Activated CD8-positive, alpha-beta memory T cell treated with anti-CD3 and anti-CD28 coated beads, Interleukin-2, amount 10 ng/mL, durations not matched to agents 7 days and 5 days (primary cell): ENCODE data around the gene ARMC8. TPM values are rescaled to one million over a fixed set of nuclear protein-coding genes. Genes with fewer than 3 reads are reported as not detected.
"Not testable (repeated sequence)": the region's sequence is repeated elsewhere in the genome, so short reads cannot be mapped to it uniquely, and the experiment has no call there.

ENCODE experiments used
- ATAC-seq: fragments of 150-1000 bp; cut with Tn5 transposase; one replicate; pipeline ENCODE4 v1.10.0; 2021; ENCODE audit warnings: moderate library complexity
- CTCF ChIA-PET: fragments of 350-600 bp; sonication (Branson Sonifier 250); formaldehyde crosslinking; loops from one replicate; lab custom pipeline; 2021; ENCODE audit warnings: antibody characterized with exemption; lab: Charles Lee
- DNase-seq: peaks from one replicate; pipeline ENCODE4 v3.0.0-alpha.2; 2020
- H3K27ac Mint-ChIP-seq: one replicate; pipeline ENCODE4 v1.8.0; 2021; ENCODE audit warnings: mild to moderate bottlenecking, mixed read lengths
- H3K27me3 Mint-ChIP-seq: one replicate; pipeline ENCODE4 v1.8.0; 2021; ENCODE audit warnings: mixed read lengths
- H3K36me3 Mint-ChIP-seq: one replicate; pipeline ENCODE4 v1.8.0; 2021; ENCODE audit warnings: mild to moderate bottlenecking, mixed read lengths
- H3K4me1 Mint-ChIP-seq: one replicate; pipeline ENCODE4 v1.8.0; 2021; ENCODE audit warnings: mixed read lengths
- H3K4me3 Mint-ChIP-seq: one replicate; pipeline ENCODE4 v1.8.0; 2021; ENCODE audit warnings: mild to moderate bottlenecking, moderate library complexity, mixed read lengths
- H3K9me3 Mint-ChIP-seq: one replicate; pipeline ENCODE4 v1.8.0; 2022; ENCODE audit warnings: low read depth, mixed read lengths
- total RNA-seq, 2 experiments: library from RNA; stranded (reverse); gene quantifications; one replicate each; pipeline ENCODE4 v1.2.3, GENCODE V29; 2021

ARMC8 gene, protein sequence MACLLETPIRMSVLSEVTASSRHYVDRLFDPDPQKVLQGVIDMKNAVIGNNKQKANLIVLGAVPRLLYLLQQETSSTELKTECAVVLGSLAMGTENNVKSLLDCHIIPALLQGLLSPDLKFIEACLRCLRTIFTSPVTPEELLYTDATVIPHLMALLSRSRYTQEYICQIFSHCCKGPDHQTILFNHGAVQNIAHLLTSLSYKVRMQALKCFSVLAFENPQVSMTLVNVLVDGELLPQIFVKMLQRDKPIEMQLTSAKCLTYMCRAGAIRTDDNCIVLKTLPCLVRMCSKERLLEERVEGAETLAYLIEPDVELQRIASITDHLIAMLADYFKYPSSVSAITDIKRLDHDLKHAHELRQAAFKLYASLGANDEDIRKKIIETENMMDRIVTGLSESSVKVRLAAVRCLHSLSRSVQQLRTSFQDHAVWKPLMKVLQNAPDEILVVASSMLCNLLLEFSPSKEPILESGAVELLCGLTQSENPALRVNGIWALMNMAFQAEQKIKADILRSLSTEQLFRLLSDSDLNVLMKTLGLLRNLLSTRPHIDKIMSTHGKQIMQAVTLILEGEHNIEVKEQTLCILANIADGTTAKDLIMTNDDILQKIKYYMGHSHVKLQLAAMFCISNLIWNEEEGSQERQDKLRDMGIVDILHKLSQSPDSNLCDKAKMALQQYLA
- 10 to 100 TPM; 48.4 to 54.3 TPM for total RNA-seq

DNA sequence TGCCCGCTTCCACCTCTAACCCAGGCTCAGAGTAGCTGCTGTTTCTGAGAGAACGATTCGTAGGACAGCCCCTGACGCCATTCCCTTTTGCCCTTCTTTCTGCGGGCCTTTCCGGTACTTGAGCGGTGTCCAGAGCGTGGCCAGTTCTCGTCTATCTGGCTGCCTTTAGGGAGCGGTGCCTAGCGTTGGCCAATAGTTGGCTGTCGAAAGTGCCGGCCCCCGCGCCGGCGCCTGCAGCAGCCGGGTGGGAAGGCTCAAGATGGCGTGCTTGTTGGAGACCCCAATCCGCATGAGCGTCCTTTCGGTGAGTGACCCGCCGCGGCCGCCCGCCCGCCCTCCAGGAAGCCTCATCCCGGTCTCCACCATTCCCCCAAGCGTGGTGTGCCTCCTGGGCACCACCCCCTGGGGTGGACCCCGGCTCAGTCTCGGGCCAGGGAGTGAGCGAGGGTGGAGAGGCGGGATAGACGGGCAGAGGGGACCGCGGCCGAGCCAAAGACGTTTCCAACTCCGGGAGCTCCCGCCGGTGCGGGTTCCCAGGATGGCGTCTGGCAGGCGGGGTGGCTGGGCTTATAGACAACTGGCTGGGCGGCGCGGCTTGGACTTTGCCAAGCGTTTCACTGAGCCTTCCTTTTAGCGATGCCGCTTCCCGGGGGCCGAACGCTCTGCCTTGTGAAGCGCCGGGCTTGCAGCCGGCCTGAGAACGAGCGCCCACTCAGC, at the start of gene ARMC8:
TSS of gene ARMC8 (plus strand) at position 6 of the 717 bp plus-strand sequence. CDS start at position 260, 254 bp downstream.
- no peaks in the 10 kb centered on the region for H3K9me3 Mint-ChIP-seq
- CTCF ChIA-PET = interaction anchor here (1.3 to 2.5 kb wide), 5 partner anchors 11 to 160 kb away, joined by 4 to 15 read pairs (median 5); partner anchors contain the start of genes DBR1 and NME9
- ATAC-seq (peak; percentile 77), DNase-seq (no peak)
- H3K27me3 Mint-ChIP-seq = peaks cover 17% of the 10 kb centered on the region
- H3K4me1 Mint-ChIP-seq = peaks cover 33% of the 10 kb centered on the region
- H3K4me3 Mint-ChIP-seq = peak within 1 kb of the TSS; percentile 85
- H3K36me3 Mint-ChIP-seq = peaks cover 8% of the 10 kb centered on the region
- peak within 1 kb of the TSS; percentile 97 for H3K27ac Mint-ChIP-seq

DNA sequence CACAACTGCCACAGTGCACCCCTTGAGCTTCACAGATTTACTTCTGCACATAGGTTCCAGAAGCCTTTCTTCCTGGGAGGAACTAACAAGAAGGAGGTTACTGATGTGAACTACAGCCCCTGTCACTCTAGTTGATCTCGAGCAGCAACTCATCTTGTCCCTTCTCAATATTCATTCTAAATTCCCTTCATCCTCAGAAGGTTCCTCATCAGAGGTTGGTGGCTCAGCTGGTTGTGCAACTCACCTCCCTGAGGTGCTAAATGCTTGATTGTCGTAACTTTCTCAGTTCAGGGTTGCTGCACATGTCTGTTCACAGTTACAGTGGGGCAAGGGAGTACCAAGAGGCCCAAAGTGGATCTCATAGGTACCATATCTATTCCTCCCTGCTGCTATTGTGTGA, 49.2 kb upstream of the ARMC8 start:
- no peak for DNase-seq
- Mint-ChIP-seq H3K4me1 (peaks cover 2% of the 10 kb centered on the region), H3K27ac (no peak overlapping the region), H3K4me3 (no peak overlapping the region), H3K36me3 (no peaks in the 10 kb centered on the region), H3K27me3 (peaks cover 39% of the 10 kb centered on the region), H3K9me3 (no peaks in the 10 kb centered on the region)
- no peak for ATAC-seq
- CTCF ChIA-PET = no interaction called here

DNA sequence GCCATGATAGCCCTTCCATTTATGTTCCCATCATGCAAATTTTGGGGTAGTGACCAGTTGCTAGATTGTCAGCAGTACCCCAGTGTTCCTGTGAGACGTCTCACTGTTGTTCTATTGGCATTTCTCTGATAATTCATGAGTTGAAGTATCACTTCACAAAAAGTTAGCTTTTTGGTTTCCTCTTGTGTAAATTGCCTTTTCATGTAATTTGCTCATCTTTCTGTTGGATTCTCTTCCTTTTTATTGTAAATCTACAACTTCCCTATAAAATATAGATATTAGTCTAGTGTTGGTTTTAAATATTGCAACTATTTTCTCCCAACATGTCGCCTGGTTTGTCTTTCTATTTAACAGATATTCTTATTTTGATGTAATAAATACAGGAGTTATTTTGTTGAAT, 47.4 kb upstream of the ARMC8 start:
- peaks cover 46% of the 10 kb centered on the region for H3K27me3 Mint-ChIP-seq
- H3K4me1 Mint-ChIP-seq = peaks cover 2% of the 10 kb centered on the region
- H3K4me3 Mint-ChIP-seq = no peak overlapping the region
- ATAC-seq (no peak), DNase-seq (no peak)
- CTCF ChIA-PET = no interaction called here
- no peaks in the 10 kb centered on the region for H3K36me3 Mint-ChIP-seq
- no peaks in the 10 kb centered on the region for H3K9me3 Mint-ChIP-seq
- H3K27ac Mint-ChIP-seq = no peak overlapping the region

DNA sequence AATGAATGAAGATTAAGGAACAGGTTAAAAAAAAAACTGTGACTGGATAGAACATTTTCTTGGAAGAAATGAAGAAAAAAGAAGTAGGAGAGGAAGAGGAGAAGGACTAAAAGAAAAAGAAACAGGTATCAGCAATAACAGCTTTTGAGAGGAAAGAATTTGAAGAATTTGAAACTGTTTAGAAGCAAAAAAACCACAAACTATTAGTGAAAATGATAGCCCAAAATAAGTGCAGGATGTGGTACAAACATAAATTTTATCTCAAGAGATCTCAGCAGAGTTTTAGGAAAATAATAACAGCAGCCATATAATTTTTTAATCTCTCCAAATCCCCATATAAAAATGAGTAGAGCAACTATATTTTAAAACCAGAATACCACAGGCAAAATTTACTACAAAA, 46.2 kb upstream of the ARMC8 start:
- H3K27ac Mint-ChIP-seq = no peak overlapping the region
- peaks cover 46% of the 10 kb centered on the region for H3K27me3 Mint-ChIP-seq
- no peaks in the 10 kb centered on the region for H3K9me3 Mint-ChIP-seq
- no peaks in the 10 kb centered on the region for H3K36me3 Mint-ChIP-seq
- no peak for ATAC-seq
- CTCF ChIA-PET = no interaction called here
- H3K4me1 Mint-ChIP-seq = peaks cover 2% of the 10 kb centered on the region
- H3K4me3 Mint-ChIP-seq = no peak overlapping the region
- DNase-seq = no peak

DNA sequence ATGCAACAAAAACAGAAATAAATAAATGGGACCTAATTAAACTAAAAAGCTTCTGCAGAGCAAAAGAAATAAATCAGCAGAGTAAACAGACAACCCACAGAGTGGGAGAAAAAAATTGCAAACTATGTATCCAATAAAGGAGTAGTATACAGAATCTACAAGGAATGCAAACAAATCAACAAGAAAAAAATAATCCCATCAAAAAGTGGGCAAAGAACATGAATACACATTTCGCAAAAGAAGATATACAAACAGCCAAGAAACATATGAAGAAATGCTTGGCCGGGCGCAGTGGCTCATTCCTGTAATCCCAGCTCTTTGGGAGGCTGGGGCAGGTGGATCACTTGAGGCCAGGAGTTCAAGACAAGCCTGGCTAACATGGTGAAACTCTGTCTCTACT, 44.9 kb upstream of the ARMC8 start:
- ATAC-seq, H3K4me1 Mint-ChIP-seq: not testable (repeated sequence)

DNA sequence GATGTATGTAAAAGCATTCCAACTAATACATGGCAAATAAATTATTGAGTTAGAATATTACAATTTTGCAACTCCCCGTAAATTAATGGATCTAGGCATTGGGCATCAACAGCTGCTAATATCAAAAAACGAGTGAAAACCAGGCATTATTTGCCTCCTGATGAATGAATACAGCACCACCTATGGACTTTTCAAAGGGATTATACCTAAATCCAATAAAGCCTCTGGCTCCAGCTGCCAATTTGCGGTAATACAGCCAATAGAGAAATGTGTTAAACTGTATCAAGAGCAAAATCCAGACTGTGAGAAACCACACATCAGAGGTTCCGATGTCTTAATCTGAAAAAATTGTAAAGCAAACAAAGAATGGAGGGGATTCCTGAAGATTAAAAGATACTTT, 38.6 kb upstream of the ARMC8 start:
- no peaks in the 10 kb centered on the region for H3K4me1 Mint-ChIP-seq
- H3K4me3 Mint-ChIP-seq = no peak overlapping the region

More for the DNA sequence above, 44.9 kb upstream of the ARMC8 start:
- H3K36me3 Mint-ChIP-seq, CTCF ChIA-PET, DNase-seq, H3K27ac Mint-ChIP-seq, H3K4me3 Mint-ChIP-seq, H3K9me3 Mint-ChIP-seq: not testable (repeated sequence)
- H3K27me3 Mint-ChIP-seq = peaks cover 44% of the 10 kb centered on the region

DNA sequence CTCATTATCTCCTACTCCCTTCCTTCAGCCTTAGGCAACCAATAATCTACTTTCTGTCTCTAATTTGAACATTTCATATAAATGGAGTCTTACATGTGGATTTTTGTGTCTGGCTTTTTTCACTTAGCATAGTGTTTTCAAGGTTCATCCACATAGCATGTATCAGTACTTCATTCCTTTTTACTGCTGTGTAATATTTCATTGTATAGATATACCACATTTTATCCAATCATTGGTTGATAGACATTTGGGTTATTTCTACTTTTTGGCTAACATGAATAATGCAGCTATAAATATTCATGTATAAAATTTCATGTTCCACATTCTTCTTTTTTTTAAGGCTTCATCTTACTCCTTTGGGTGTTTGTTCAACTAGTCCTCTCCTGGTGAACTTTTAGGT, 32.6 kb upstream of the ARMC8 start:
- H3K4me3 Mint-ChIP-seq = no peak overlapping the region
- H3K9me3 Mint-ChIP-seq = peaks cover 5% of the 10 kb centered on the region
- CTCF ChIA-PET = no interaction called here
- peaks cover 2% of the 10 kb centered on the region for H3K27me3 Mint-ChIP-seq
- peaks cover 3% of the 10 kb centered on the region for H3K36me3 Mint-ChIP-seq
- no peak overlapping the region for H3K27ac Mint-ChIP-seq
- no peaks in the 10 kb centered on the region for H3K4me1 Mint-ChIP-seq
- no peak for ATAC-seq
- no peak for DNase-seq

More for the DNA sequence above, 38.6 kb upstream of the ARMC8 start:
- DNase-seq (no peak), ATAC-seq (no peak)
- H3K27ac Mint-ChIP-seq = no peak overlapping the region
- H3K9me3 Mint-ChIP-seq = no peaks in the 10 kb centered on the region
- peaks cover 19% of the 10 kb centered on the region for H3K27me3 Mint-ChIP-seq
- H3K36me3 Mint-ChIP-seq = peaks cover under 1% of the 10 kb centered on the region
- CTCF ChIA-PET = no interaction called here

DNA sequence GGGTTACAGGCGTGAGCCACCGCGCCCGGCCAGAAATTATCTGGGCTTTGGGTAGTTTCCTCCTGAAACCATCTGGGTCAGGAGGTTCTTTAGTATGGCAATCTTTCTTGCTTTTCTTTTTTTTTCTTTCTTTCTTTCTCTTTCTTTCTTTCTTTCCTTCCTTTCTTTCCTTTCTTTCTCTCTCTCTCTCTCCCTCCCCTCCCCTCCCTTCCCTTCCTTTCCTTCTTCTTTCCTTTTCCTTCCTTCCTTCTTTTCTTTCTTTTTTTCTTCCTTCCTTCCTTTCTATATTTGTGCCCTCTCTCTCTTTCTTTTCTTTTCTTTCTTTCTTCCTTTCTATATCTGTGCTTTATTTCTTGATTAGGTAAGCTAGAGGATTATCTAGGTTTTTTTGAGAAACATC, 29.4 kb upstream of the ARMC8 start:
- ATAC-seq (no peak), DNase-seq (no peak)
- Mint-ChIP-seq H3K36me3 (peaks cover 24% of the 10 kb centered on the region), H3K9me3 (peaks cover 5% of the 10 kb centered on the region), H3K27ac (no peak overlapping the region), H3K27me3 (peaks cover 2% of the 10 kb centered on the region), H3K4me3 (no peak overlapping the region), H3K4me1 (no peaks in the 10 kb centered on the region)
- CTCF ChIA-PET = no interaction called here

DNA sequence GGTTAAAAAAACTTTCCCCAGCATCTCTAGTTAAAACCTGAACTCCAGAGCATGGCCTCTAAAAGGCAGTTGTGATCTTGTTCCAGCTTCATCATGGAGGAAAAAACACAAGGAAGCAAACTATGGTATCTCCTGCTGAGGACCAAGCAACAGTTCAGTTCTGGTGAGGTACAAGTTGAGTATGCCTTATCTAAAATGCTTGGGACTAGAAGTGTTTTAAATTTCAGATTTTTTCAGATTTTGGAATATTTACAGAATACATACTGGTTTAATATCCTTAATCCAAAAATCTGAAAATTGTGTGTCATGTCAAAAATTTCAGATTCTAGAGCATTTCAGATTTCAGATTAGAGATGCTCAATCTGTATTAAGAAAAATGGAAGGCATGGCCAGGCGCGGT, 22.0 kb upstream of the ARMC8 start:
- no peaks in the 10 kb centered on the region for H3K9me3 Mint-ChIP-seq
- CTCF ChIA-PET = no interaction called here
- H3K27ac Mint-ChIP-seq = no peak overlapping the region
- H3K27me3 Mint-ChIP-seq = no peaks in the 10 kb centered on the region
- DNase-seq = no peak
- no peak overlapping the region for H3K4me3 Mint-ChIP-seq
- H3K4me1 Mint-ChIP-seq = no peaks in the 10 kb centered on the region
- H3K36me3 Mint-ChIP-seq = peaks cover 60% of the 10 kb centered on the region
- ATAC-seq = no peak

DNA sequence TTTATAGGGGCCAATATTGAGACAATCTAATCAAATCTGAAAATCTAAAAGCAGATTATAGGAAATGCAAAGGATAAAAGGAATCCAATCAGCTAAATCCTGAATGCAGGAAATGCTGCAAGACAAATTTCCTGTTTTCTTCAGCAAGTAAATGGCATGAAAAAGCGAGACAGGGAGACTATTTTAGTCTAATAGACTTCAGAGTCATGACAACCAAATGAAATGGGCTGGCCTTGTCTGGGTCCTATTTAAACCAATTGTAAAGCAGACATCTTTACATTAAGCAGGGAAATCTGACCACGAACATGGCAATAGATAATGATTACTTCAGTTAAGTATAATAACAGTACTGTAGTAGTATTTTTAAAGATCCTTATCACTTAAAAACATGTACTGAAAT, 14.5 kb upstream of the ARMC8 start:
- no peaks in the 10 kb centered on the region for H3K9me3 Mint-ChIP-seq
- ATAC-seq (no peak), DNase-seq (no peak)
- H3K27ac Mint-ChIP-seq = no peak overlapping the region
- peaks cover 31% of the 10 kb centered on the region for H3K36me3 Mint-ChIP-seq
- peak overlapping the region; percentile 48 for H3K4me3 Mint-ChIP-seq
- CTCF ChIA-PET = interaction anchor here (1.0 to 1.2 kb wide), 2 partner anchors 421 to 743 kb away, joined by 3 read pairs; partner anchors contain the start of gene CEP70
- H3K4me1 Mint-ChIP-seq = peaks cover 33% of the 10 kb centered on the region
- no peaks in the 10 kb centered on the region for H3K27me3 Mint-ChIP-seq

DNA sequence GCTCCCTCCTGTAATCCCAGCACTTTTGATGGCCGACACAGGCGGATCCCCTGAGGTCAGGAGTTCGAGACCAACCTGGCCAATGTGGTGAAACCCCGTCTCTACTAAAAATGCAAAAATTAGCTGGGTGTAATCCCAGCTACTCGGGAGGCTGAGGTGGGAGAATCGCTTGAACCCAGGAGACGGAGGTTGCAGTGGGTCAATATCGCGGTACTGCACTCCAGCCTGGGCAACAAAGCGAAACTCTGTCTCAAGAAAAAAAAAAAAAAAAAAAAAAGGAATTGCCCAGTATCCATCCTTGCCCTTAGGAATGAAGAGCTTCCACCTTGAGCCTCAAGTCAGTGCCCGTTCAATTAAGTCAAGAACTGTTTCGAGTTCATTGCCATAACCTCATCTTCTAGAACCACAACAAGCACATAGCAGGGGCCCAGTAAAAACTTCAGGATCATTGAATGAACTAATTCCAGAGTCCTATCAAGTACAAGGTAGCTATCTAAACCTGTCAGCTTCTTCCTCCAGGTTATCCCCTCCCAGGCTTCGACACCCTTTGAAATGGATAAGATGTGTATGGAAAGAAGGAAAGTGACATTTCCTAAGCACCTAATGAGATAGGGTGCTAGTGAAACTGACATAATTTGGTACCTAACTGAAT, 13.2 kb upstream of the ARMC8 start:
- no peak for DNase-seq
- H3K4me1 Mint-ChIP-seq = peaks cover 33% of the 10 kb centered on the region
- peaks cover 22% of the 10 kb centered on the region for H3K36me3 Mint-ChIP-seq
- H3K9me3 Mint-ChIP-seq = no peaks in the 10 kb centered on the region
- CTCF ChIA-PET = interaction anchor here (0.6 to 2.3 kb wide), 6 partner anchors 12 to 742 kb away, joined by 3 to 15 read pairs (median 4); partner anchors contain the start of gene ARMC8
- ATAC-seq = peak; percentile 6
- peak overlapping the region; percentile 97 for H3K4me3 Mint-ChIP-seq
- peak overlapping the region; percentile 95 for H3K27ac Mint-ChIP-seq
- H3K27me3 Mint-ChIP-seq = peaks cover 2% of the 10 kb centered on the region

DNA sequence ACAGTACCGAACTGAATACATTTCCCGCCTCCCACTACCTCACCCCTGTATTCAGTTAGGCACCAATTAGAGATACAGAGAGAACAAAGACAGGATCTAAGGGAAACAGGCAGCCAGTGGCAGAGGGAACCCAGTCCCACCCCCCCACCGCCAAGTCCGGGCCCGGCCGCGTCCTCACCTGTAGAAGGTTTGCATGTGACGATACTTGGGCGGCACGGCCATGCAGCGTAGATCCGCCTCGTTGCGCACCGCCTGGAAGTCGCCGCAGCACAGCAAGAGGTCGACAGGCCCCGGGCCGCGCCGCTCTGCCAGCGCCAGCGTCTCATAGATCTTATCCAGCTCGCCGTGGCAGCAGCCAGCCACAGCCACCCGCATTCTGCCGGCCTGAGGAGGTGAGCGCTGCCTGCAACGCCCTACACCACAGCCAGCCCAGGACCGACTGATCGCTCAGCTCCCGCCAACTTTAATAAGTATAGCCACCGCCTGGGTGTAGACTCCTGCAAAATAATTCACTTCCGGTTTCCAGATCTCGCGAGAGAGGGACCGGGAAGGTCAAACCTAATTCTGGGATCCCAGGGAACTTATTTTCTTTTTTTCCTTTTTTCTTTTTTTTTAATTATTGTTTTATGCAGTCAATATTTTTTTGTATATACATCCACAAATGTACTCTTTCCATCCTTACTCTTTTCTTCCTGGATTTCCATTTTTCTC, 12.5 kb upstream of the ARMC8 start, which contains the start of gene DBR1:
TSS of gene DBR1 (minus strand) at position 501 of the 711 bp plus-strand sequence. CDS start at position 375, 126 bp downstream.
- CTCF ChIA-PET = interaction anchor here (1.0 to 2.3 kb wide), 6 partner anchors 12 to 741 kb away, joined by 3 to 15 read pairs (median 4); partner anchors contain the start of gene ARMC8

More for the DNA sequence above, 12.5 kb upstream of the ARMC8 start, which contains the start of gene DBR1:
- Mint-ChIP-seq H3K27ac (peak within 1 kb of the TSS; percentile 95), H3K36me3 (peaks cover 21% of the 10 kb centered on the region), H3K9me3 (no peaks in the 10 kb centered on the region), H3K4me1 (peaks cover 33% of the 10 kb centered on the region), H3K27me3 (peaks cover 2% of the 10 kb centered on the region), H3K4me3 (peak within 1 kb of the TSS; percentile 97)
- ATAC-seq (peak; percentile 92), DNase-seq (peak; percentile 85)
